H1 (cell line): ENCODE results near the gene CPNE8. TPM values are rescaled to one million over a fixed set of nuclear protein-coding genes. Genes with fewer than 3 reads are reported as not detected.

Experiments used
- CHD7 ChIP-seq: fragments of 300-600 bp; sonication (generic); IDR thresholded peaks from 2 replicates; pipeline ENCODE4 v1.7.1; 2012; ENCODE audit warnings: low read length, moderate library complexity, mild to moderate bottlenecking, inconsistent platforms; ENCODE audit not compliant: insufficient replicate concordance
- EZH2 ChIP-seq: fragments of 200-600 bp; sonication (generic); IDR thresholded peaks from 2 replicates; pipeline ENCODE4 v1.7.1; 2012; ENCODE audit warnings: low read depth, mild to moderate bottlenecking, moderate library complexity, low read length, inconsistent platforms; ENCODE audit not compliant: severe bottlenecking
- polyA plus RNA-seq, 7 experiments: library from polyadenylated mRNA; depleted of rRNA in 3 of 7; stranded (reverse) in 5 of 7; unstranded in 2 of 7; fragments of >200 nt in 5 of 7; fragments of 200-250 nt in 2 of 7; gene quantifications; 1 replicate in 5 of 7; 2 replicates in 1 of 7; 4 replicates in 1 of 7; pipeline versions ENCODE4 v1.2.1 to v1.2.3, GENCODE V29; 2011 to 2013; ENCODE audit warnings: missing spikeins in 2 of 7, mixed read lengths in 2 of 7
- total RNA-seq: library from RNA; stranded (reverse); fragmentation: NEBNext Ultra II Directional; extraction: Animal tissue kit (Norgen Biotek cat#: 25700); gene quantifications from 2 replicates; pipeline ENCODE4 v1.2.1, GENCODE V29; 2021

The CPNE8 gene
- total and polyA plus RNA-seq, 2 of the 8 experiments (the other 6 are each of a cell fraction or from before 2014, with no cell fraction given), result 2.5 to 6.8 TPM

- TF ChIP-seq CHD7, result no peak
- TF ChIP-seq EZH2, result no peak
Measured at GRCh38 chr12:38907201-38907923, 2.0 kb upstream of the CPNE8 start (continued).
